Activated naive CD4-positive, alpha-beta T cell treated with anti-CD3 and anti-CD28 coated beads for 36 hours (primary cell): ENCODE measurements around the gene ARG2. TPM values are rescaled to one million over a fixed set of nuclear protein-coding genes. Genes with fewer than 3 reads are reported as not detected.

Experiments
- CTCF ChIA-PET: fragments of 350-600 bp; sonication (Branson Sonifier 250); formaldehyde crosslinking; loops from one replicate; lab custom pipeline; 2021; ENCODE audit warnings: antibody characterized with exemption; lab: Charles Lee
- DNase-seq: peaks from one replicate; pipeline ENCODE4 v3.0.0-alpha.2; 2020
- H3K27ac Mint-ChIP-seq: one replicate; pipeline ENCODE4 v1.8.0; 2021; ENCODE audit warnings: mild to moderate bottlenecking, mixed read lengths
- H3K27me3 Mint-ChIP-seq: one replicate; pipeline ENCODE4 v1.8.0; 2021; ENCODE audit warnings: low read depth, mixed read lengths
- H3K36me3 Mint-ChIP-seq: one replicate; pipeline ENCODE4 v1.8.0; 2021; ENCODE audit warnings: low read depth, mixed read lengths
- H3K4me1 Mint-ChIP-seq: one replicate; pipeline ENCODE4 v1.8.0; 2021; ENCODE audit warnings: low read depth, mixed read lengths
- H3K4me3 Mint-ChIP-seq: one replicate; pipeline ENCODE4 v1.8.0; 2021; ENCODE audit warnings: mild to moderate bottlenecking, moderate library complexity, mixed read lengths
- H3K9me3 Mint-ChIP-seq: one replicate; pipeline ENCODE4 v1.8.0; 2021; ENCODE audit warnings: mixed read lengths
- intact Hi-C: fragments of 100-400 bp; cut with micrococcal nuclease; formaldehyde crosslinking; loops from one replicate; pipeline ENCODE4 v1.15.1; 2023
- total RNA-seq, 2 experiments: library from RNA; stranded (reverse); gene quantifications; one replicate each; pipeline ENCODE4 v1.2.3, GENCODE V29; 2021

ARG2 gene
- total RNA-seq, 2 experiments from 2014 or later = 20.3 to 20.8 TPM

DNA sequence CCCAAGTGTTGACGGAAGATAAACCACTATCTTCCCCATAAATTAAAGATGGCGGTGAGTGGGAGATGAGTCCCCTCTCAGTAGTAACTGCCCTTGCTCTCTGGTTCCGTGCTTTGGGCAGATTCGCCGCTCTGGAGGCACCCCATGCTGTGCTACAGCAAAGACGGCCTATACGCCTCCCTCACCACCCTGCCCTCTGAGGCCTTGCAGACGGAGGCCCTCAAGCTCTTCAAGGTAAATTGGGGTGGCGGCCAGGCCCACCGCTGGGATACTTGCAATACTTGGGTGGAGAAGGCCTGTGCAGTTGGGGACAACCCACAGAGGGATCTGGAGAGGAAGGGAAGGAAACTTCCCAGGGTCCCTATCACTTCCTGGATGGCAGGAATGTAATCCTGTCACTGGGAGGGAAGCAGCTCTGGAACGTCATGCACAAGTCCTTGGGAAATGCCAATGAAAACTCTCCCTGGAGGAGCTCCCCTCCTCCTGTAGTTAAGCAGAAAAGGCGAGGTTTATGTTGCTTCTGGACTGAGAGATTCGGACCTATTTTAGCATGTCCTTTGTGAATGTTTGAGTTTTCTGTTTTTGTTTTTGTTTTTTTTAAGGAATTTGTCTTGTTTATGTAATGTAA is 42.4 kb upstream of the ARG2 start:
- no peak overlapping the region for H3K4me3 Mint-ChIP-seq
- no peaks in the 10 kb centered on the region for H3K27me3 Mint-ChIP-seq
- H3K9me3 Mint-ChIP-seq = no peaks in the 10 kb centered on the region
- no peak overlapping the region for H3K27ac Mint-ChIP-seq
- H3K4me1 Mint-ChIP-seq = no peaks in the 10 kb centered on the region
- CTCF ChIA-PET = interaction anchor here (0.7 to 3.7 kb wide), 5 partner anchors 9 to 157 kb away, joined by 3 to 19 read pairs (median 12); no protein-coding TSS in a partner anchor
- DNase-seq = no peak
- intact Hi-C loops = no loop called here
- no peaks in the 10 kb centered on the region for H3K36me3 Mint-ChIP-seq

GRCh38 chr14:67577909-67578749 is 41.6 kb upstream of the ARG2 start:
- Mint-ChIP-seq H3K27ac (no peak overlapping the region), H3K36me3 (no peaks in the 10 kb centered on the region), H3K9me3 (no peaks in the 10 kb centered on the region), H3K4me3 (no peak overlapping the region), H3K4me1 (no peaks in the 10 kb centered on the region), H3K27me3 (no peaks in the 10 kb centered on the region)
- CTCF ChIA-PET = interaction anchor here (0.7 to 3.7 kb wide), 5 partner anchors 10 to 151 kb away, joined by 3 to 19 read pairs (median 12); no protein-coding TSS in a partner anchor
- intact Hi-C loops = no loop called here
- no peak for DNase-seq

GRCh38 chr14:67579040-67579439 is 40.7 kb upstream of the ARG2 start:
- Mint-ChIP-seq H3K27me3 (no peaks in the 10 kb centered on the region), H3K27ac (no peak overlapping the region), H3K36me3 (no peaks in the 10 kb centered on the region), H3K4me1 (no peaks in the 10 kb centered on the region), H3K4me3 (no peak overlapping the region), H3K9me3 (no peaks in the 10 kb centered on the region)
- no peak for DNase-seq
- CTCF ChIA-PET = interaction anchor here (0.7 to 3.7 kb wide), 2 partner anchors 125 to 152 kb away, joined by 3 to 12 read pairs; no protein-coding TSS in a partner anchor
- intact Hi-C loops = no loop called here

DNA sequence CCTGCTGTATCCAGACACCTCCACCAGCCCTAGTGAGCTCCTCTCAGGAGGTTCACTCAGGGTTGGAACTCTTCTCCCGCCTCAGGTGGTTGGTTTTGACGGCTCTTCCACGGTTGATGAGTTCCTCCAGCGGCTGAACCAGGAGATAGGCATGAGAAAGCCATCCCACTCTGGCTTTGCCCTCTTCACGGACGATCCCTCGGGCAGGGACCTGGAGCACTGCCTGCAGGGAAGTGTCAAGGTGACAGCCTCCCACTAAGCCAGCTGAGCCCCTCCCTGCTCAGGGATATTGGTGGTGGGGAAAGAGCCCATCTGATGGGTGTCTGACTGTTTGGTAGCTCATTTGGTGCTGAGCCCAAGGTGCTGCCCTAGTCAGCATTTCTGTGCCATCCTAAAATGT is 40.1 kb upstream of the ARG2 start:
- no peak overlapping the region for H3K27ac Mint-ChIP-seq
- no peak overlapping the region for H3K4me3 Mint-ChIP-seq
- intact Hi-C loops = no loop called here

DNA sequence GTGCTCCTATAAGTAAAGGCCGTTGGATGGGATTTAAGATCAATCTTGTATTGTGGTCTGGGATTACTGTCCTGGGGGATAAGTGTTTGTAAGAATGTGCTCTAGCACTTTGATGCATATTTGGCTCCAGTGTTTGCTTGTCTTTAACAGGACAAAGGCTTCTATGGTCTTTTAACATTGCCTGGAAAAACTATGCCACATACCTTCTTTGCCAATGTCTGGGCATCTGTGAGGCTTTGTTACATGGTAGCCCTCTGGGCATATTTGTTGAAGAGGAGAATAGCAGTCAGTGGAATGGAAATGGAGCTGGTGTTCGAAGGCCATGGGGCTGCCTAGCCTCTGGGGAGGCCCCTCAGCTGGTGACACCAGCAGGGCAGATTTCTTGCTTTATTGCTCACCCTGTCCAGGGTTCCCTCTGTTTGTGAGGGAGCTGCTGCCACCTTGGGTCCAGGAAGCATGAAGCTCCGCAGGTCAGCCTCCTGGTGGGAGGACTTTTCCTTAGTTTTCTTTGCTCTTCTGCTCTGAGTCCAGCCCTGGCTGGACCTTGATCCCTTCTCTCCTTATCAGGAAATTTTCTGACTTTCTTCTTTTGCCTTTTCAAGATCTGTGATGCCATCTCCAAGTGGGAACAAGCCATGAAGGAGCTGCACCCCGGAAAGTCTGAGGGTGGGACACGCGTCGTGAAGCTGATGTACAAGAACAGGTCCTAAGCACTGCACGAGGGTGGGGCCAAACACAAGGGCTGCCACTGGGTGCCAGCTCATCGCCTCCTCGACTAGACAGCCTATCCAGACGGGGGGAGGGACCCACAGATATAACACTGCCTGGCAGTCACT is 39.2 kb upstream of the ARG2 start:
- Mint-ChIP-seq H3K36me3 (no peaks in the 10 kb centered on the region), H3K4me1 (no peaks in the 10 kb centered on the region), H3K27me3 (no peaks in the 10 kb centered on the region), H3K9me3 (no peaks in the 10 kb centered on the region), H3K27ac (no peak overlapping the region), H3K4me3 (no peak overlapping the region)
- CTCF ChIA-PET = interaction anchor here (0.7 to 10.8 kb wide), 7 partner anchors 9 to 127 kb away, joined by 3 to 90 read pairs (median 7); partner anchors contain the start of gene RDH12
- intact Hi-C loops = no loop called here
- no peak for DNase-seq

More for the DNA sequence above, 40.1 kb upstream of the ARG2 start:
- CTCF ChIA-PET = interaction anchor here (0.7 to 10.8 kb wide), 4 partner anchors 8 to 152 kb away, joined by 3 to 90 read pairs (median 18); partner anchors contain the start of gene RDH12
- DNase-seq = no peak
- no peaks in the 10 kb centered on the region for H3K27me3 Mint-ChIP-seq
- no peaks in the 10 kb centered on the region for H3K36me3 Mint-ChIP-seq
- no peaks in the 10 kb centered on the region for H3K9me3 Mint-ChIP-seq
- no peaks in the 10 kb centered on the region for H3K4me1 Mint-ChIP-seq

GRCh38 chr14:67581643-67582042 is 38.1 kb upstream of the ARG2 start:
- H3K27ac Mint-ChIP-seq = no peak overlapping the region
- no peaks in the 10 kb centered on the region for H3K27me3 Mint-ChIP-seq
- intact Hi-C loops = no loop called here
- DNase-seq = no peak
- H3K36me3 Mint-ChIP-seq = no peaks in the 10 kb centered on the region
- no peaks in the 10 kb centered on the region for H3K9me3 Mint-ChIP-seq
- CTCF ChIA-PET = interaction anchor here (1.0 to 10.8 kb wide), 7 partner anchors 10 to 154 kb away, joined by 4 to 90 read pairs (median 7); partner anchors contain the start of gene RDH12
- H3K4me1 Mint-ChIP-seq = no peaks in the 10 kb centered on the region
- H3K4me3 Mint-ChIP-seq = no peak overlapping the region

GRCh38 chr14:67582061-67582460 is 37.7 kb upstream of the ARG2 start:
- no peak overlapping the region for H3K27ac Mint-ChIP-seq
- intact Hi-C loops = no loop called here
- no peak for DNase-seq
- no peak overlapping the region for H3K4me3 Mint-ChIP-seq
- H3K9me3 Mint-ChIP-seq = no peaks in the 10 kb centered on the region
- CTCF ChIA-PET = interaction anchor here (0.6 to 10.8 kb wide), 7 partner anchors 11 to 154 kb away, joined by 4 to 90 read pairs (median 7); partner anchors contain the start of gene RDH12
- H3K36me3 Mint-ChIP-seq = no peaks in the 10 kb centered on the region
- no peaks in the 10 kb centered on the region for H3K4me1 Mint-ChIP-seq
- no peaks in the 10 kb centered on the region for H3K27me3 Mint-ChIP-seq

DNA sequence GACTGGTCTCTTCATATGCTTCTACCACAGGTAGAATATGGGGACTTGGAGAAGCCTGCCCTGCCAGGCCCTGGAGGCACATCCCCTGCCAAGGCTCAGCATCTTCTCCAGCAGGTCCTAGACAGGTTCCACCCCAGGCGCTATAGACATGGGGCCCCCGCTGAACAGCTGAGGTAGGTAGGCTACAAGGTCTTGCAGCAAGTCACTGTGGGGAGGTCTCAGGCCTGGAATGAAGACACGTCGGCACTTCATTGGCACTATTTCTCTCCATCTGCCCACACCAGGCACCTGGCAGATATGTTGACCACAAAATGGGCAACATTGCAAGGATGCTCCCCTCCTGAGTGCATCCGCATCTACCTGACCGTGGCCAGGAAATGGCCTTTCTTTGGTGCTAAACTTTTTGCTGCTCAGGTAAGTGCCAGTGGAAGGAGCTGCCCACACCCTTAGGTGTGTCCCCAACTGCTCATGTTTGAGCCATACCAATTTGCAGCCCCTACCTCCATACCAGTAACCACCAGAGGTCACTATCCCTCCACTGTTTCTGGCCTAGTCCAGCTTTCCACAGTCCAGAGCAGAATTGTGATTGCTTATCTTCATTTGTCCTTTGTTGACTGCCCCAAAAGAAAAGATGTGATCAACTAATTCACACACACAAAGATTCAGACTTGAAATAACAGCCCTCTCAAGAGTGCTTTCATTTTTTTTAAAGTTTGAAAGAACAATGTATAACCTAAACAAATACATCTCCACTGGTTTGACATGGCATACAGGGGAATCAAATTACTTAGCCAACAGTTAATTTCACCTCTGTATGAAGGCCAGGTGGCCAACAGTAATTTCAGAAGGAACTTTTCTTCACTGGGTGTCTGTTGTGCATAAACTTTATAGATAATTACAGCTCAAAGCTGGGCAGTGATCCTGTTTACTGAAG is 35.7 kb upstream of the ARG2 start:
- CTCF ChIA-PET = interaction anchor here (0.6 to 10.8 kb wide), 23 partner anchors 9 to 1667 kb away, joined by 3 to 90 read pairs (median 5); partner anchors contain the start of genes RDH11 and RDH12
- no peaks in the 10 kb centered on the region for H3K9me3 Mint-ChIP-seq
- no peak overlapping the region for H3K4me3 Mint-ChIP-seq
- no peaks in the 10 kb centered on the region for H3K4me1 Mint-ChIP-seq
- no peaks in the 10 kb centered on the region for H3K27me3 Mint-ChIP-seq
- H3K27ac Mint-ChIP-seq = no peak overlapping the region
- DNase-seq = peak; percentile 61
- no peaks in the 10 kb centered on the region for H3K36me3 Mint-ChIP-seq
- intact Hi-C loops = loop anchor here (1.0 kb wide), 3 partner anchors 35 to 120 kb away; partner anchors contain the start of gene ARG2

DNA sequence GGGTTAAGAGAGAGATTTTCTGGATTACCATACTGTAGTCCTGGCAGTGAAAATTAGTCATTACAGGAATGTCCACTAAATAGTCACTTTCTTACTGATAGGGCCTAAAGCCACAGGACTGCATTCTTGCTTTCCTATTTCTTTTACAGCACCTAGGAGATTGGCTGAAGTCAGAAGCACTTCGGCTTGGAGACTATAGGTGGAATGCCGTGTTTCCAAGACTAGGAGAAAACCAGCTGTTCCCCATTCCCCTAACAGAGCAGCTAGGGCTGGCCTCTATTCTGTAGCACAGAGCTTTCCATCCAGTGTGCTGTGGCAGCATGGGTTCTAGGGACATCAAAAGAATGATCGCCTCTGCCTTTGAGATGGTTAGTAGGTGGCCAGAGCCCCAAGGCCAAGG is 34.7 kb upstream of the ARG2 start:
- no peaks in the 10 kb centered on the region for H3K4me1 Mint-ChIP-seq
- H3K9me3 Mint-ChIP-seq = no peaks in the 10 kb centered on the region
- no peak for DNase-seq
- intact Hi-C loops = loop anchor here (1.0 kb wide), 3 partner anchors 34 to 119 kb away; partner anchors contain the start of gene ARG2
- no peaks in the 10 kb centered on the region for H3K27me3 Mint-ChIP-seq
- CTCF ChIA-PET = interaction anchor here (0.6 to 10.8 kb wide), 21 partner anchors 8 to 1668 kb away, joined by 3 to 90 read pairs (median 5); partner anchors contain the start of genes RDH11 and RDH12
- peaks cover 2% of the 10 kb centered on the region for H3K36me3 Mint-ChIP-seq
- H3K4me3 Mint-ChIP-seq = no peak overlapping the region
- H3K27ac Mint-ChIP-seq = no peak overlapping the region

DNA sequence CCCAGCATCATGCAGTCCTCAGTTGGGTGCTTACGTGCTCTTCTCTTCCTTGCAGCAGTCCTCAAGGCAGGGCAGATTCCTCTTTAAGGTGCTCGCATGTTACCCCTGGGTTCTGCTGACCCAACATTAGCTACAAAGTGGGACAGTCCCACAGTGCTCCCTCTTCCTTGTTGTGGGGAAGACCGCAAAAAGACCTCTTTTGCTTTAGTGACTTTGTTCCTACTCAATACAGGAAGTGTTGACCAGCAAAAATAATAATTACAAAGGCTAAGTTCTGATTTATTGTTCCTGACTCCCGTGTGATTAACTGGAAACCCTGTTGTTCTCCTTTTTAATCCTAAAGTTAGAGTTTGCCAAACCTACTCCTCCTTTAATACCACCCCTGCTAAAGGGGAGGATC is 33.4 kb upstream of the ARG2 start:
- CTCF ChIA-PET = interaction anchor here (1.1 to 10.8 kb wide), 7 partner anchors 13 to 159 kb away, joined by 3 to 90 read pairs (median 8); partner anchors contain the start of gene RDH12
- H3K4me1 Mint-ChIP-seq = no peaks in the 10 kb centered on the region

More for the DNA sequence above, 33.4 kb upstream of the ARG2 start:
- Mint-ChIP-seq H3K27ac (no peak overlapping the region), H3K36me3 (peaks cover 4% of the 10 kb centered on the region), H3K4me3 (no peak overlapping the region), H3K27me3 (no peaks in the 10 kb centered on the region), H3K9me3 (no peaks in the 10 kb centered on the region)
- DNase-seq = no peak
- intact Hi-C loops = no loop called here
